ENCODE results near the gene POLR2J.
"Not testable (repeated sequence)": the region's sequence is repeated elsewhere in the genome, so short reads cannot be mapped to it uniquely, and the experiment has no call there.

The POLR2J gene

GRCh38 chr7:102464577-102465280, 14.0 kb downstream of the POLR2J start, which contains the start of the genes ALKBH4 and LRWD1:
TSS of gene ALKBH4 (minus strand) at chr7:102464863. CDS start at chr7:102464836, 27 bp downstream.
TSS of gene LRWD1 (plus strand) at chr7:102464984. CDS start at chr7:102465081, 97 bp downstream.
- DNase-seq: peak; percentile 60

GRCh38 chr7:102463841-102464576, 14.7 kb downstream of the POLR2J start:
- no peak for DNase-seq

DNA sequence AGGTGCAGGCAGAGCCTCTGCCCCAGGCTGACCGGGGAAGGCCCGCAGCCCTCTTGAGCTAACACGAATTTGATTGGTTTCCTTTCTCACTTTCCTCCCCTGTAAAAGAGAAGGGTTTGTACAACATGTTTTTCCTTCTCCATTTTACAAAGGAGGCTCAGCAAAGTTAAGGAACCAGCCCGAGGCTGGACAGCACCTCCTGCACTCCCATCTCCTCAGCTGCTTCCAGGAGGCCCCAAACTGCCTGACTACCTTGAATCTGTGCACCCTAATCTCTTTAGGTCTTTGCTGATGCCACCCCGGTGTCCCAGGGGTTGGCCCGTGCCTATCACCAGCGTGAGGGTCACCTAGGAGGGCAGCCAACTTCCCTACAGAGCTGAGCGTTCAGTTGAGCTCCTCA, 18.3 kb downstream of the POLR2J start:
- no peak for DNase-seq

- DNase-seq: no peak
Measured at GRCh38 chr7:102459221-102459844, 19.4 kb downstream of the POLR2J start.

DNA sequence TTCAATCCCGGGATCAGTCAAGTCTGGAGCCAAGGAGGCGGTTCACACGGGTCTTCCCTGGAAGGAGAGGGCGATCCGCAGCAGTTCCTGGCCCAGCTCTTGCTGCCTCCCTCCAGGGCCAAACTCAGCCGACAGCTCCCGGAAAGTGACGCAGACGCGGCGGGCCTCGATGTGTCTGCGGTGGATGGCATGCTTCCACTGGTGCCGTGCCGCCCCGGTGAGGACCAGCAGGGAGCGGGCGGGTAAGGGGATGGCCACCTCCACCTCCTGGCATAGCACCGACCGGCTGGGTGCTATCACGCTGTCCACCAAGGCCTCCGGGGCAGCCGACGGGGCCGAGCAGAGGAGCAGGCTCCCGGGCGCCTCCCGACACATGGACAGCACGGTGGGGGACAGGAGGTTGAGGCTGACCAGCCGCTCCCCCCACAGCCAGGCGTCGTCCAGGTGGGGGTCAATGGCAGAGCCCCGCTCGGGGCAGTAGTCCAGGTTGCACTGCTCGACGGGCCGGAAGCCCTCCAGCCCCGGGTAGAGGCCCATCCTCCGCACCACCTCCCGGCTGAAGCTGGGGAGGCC, 21.3 kb downstream of the POLR2J start:
- no peak for DNase-seq

- DNase-seq: no peak
Measured at GRCh38 chr7:102456327-102456726, 22.4 kb downstream of the POLR2J start.

DNA sequence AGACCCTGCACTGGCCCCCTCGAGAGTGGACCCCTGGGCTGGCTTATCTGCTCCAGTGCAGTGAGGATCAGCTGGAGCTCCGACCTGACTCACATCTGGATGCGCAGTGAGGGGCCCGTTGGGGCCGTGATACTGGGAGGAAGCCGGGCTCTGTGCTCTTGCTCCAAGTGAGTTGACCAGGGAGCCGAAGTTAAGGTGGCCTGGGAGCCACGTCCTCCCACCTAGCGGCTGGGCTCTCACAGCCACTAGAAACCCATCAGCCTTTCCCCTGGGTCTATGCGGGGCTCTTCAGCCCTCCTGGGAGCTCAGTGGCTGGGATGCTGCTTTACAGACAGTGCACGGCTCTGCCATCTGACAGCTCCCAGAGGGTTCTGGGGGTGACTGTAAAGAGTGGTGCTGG, 23.1 kb downstream of the POLR2J start:
- DNase-seq: no peak

DNA sequence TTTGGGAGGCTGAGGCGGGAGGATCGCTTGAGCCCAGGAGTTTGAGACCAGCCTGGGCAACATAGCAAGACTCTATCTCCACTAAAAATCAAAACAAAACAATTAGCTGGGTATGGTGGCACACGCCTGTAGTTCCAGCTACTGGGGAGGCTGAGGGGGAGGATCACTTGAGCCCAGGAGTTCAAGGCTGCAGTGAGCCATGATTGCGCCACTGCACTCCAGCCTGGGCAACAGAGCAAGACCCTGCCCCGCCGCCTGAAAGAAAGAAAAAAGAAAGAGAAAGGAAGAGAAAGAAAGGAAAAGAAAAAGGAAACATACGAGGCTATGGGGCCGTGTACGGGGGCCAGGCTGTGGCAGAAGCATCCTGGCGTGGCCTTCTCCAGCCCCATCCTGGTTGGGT, 23.8 kb downstream of the POLR2J start:
- not testable (repeated sequence) for DNase-seq

DNA sequence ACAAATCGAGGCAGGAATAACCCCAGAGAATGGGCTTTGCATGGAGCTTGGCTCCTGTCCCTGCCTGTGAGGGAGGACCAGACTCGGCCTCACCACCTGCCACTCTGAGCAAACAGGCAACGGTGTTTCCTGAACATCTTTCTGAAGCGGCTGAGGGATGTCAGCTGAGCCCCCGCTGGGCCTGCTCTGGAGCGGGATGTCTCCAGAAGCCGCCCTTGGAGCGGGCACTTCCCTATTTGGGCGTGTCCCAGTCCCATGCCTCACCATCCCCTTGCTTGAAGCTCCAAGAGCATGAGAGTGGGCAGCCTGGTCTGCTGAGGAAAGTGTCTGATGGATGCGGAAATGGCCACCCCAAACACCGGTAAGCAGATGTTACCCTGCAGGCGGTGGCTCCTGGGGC, 24.3 kb downstream of the POLR2J start:
- no peak for DNase-seq

- no peak for DNase-seq
Measured at GRCh38 chr7:102453319-102453718, 25.4 kb downstream of the POLR2J start.

DNA sequence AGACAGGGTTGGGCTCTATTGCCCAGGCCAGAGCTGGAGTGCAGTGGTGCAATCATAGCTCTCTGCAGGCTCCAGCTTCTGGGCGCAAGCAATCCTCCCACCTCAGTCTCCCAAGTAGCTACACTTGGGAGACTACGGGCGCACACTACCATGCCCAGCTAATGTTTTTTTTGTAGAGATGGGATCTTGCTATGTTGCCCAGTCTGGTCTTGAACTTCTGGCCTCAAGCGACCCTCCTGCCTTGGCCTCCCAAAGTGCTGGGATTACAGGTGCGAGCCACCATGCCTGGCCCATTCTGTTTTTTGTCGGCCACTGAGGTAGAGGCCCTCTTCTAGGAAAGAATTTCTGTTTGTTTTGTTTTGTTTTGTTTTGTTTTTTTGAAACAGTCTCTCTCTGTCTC, 26.3 kb downstream of the POLR2J start:
- no peak for DNase-seq

- DNase-seq: no peak
Measured at GRCh38 chr7:102451371-102452054, 27.2 kb downstream of the POLR2J start.

GRCh38 chr7:102450242-102450641, 28.5 kb downstream of the POLR2J start:
- DNase-seq: no peak

DNA sequence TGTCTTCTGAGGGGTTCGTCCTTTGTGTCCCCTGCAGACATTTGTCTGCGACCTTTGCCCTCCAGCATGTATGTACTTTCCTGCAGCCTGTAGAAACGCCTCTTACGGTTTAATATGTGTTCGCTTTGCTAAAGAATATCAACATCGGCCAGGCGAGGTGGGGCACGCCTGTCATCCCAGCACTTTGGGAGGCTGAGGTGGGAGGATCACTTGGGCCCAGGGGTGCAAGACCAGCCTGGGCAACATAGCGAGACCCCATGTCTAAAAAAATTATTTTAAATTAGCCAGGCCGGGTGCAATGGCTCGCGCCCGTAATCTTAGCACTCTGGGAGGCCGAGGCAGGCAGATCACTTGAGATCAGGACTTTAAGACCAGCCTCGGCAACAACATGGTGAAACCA, 29.6 kb downstream of the POLR2J start:
- DNase-seq: no peak

DNA sequence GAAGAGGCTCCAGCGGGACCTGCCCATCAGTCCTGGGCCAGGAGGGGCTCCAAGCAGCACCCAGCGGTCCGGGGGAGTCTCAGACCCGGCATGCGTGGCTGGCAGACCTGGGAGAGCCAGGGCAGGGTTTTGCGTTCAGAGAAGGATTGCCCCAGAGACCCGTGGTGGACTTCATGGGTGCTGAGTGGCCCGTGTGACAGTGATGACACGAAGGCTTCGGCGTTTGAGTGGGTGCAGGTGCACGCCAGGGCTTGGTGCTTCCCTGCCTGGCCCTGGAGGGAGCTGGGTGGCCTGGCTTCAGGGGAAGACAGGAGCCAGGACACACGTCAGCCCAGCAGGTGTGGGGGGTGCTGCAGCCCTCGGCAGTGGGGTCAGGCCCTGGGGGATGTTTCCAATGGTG, 31.4 kb downstream of the POLR2J start:
- no peak for DNase-seq

- DNase-seq: no peak
Measured at GRCh38 chr7:102446387-102447156, 32.1 kb downstream of the POLR2J start.

DNA sequence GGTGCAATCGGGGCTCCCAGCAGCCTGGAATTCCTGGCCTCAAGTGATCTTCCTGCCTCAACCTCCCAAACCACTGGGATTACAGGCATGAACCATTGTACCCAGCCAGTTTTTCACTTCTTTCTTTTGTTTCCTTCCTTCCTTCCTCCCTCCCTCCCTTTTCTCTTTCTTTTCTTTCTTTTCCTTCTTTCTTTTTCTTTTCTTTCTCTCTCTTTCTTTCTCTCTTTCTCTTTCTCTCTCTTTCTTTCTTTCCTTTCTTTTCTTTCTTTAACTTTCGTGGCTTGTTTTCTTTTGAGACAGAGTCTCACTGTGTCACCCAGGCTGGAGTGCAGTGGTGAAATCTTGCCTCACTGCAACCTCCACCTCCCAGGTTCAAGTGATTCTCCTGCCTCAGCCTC, 33.0 kb downstream of the POLR2J start:
- no peak for DNase-seq

GRCh38 chr7:102444961-102445673, 33.6 kb downstream of the POLR2J start:
- no peak for DNase-seq

DNA sequence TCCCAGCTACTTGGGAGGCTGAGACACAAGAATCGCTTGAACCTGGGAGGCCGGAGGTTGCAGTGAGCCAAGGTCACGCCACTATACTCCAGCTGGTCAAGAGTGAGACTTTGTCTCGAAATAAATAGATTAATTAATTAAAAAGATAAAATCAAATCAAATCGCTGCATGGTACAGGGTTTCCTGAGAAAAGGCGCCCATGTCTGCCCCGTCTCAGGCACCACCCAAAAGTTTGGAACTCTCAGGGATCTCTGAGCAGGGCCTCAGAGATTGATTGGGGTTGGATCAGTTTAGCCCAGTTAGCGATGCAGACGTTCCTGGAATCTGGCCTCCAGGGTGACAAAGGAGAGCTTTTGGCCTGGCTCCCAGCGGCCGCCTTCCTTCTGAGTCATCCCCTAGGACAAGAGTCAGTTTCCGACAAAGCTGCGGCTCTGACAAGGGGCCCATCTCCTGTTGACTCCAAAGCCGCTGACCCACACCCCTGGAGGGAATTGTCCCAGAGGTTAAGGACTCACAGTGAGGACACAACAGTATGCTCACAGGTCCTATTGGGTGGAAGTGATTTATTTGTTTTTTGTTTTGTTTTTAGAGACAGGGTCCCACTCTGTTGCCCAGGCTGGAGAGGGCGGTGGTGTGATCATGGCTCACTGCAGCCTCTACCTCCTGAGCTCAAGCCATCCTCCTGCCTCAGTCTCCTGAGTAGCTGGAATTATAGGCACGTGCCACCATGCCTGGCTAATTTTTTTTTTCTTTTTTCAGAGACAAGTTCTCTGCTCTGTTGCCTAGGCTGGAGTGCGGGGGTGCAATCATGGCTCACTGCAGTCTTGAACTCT, 38.5 kb downstream of the POLR2J start:
- no peak for DNase-seq

DNA sequence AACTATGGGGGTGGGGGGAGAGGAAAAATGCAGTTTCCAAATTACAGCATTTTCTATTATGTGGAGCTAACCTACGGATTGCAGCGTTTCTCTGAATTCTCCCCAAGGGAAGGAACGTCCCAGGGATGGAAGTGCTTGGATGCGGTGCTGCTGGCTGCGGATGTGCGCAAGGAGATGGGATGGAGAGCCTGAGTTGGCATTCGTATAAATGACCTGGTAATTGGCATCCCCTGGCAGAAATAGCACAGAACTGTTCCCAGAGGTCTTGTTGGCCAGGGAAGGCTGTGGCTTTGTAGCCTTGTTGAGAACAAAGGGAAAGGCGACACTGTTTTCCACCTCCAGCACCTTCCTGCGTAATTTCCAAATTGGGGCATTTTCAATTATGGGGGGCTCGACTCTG, 42.6 kb downstream of the POLR2J start:
- DNase-seq: no peak

Data from NCI-H446 treated with DMSO at 0.1 percent for 48 hours (cell line).